ENCODE results near the gene TEPSIN. TPM values are rescaled to one million over a fixed set of nuclear protein-coding genes. Genes with fewer than 3 reads are reported as not detected.

The TEPSIN gene
- total and polyA plus RNA-seq, 7 donors = 6.9 to 42.8 (median 23.5) TPM

GRCh38 chr17:81213978-81214377, 24.9 kb downstream of the TEPSIN start:
- no peak overlapping the region for H3K27ac ChIP-seq
- no peaks in the 10 kb centered on the region for H3K9me3 ChIP-seq
- no peak for DNase-seq
- 90 to 94% methylated on average over 8 of the region's 8 CpGs for WGBS, 2 donors
- H3K4me1 ChIP-seq = no peaks in the 10 kb centered on the region
- H3K4me3 ChIP-seq = no peak overlapping the region
- TF ChIP-seq POLR2AphosphoS5 (IDR thresholded peaks at IDR 0.05) (no peak), CTCF (IDR thresholded peaks at IDR 0.05) (no peak), EP300 (IDR thresholded peaks at IDR 0.05) (no peak), POLR2A (IDR thresholded peaks at IDR 0.05) (no peak)
- intact Hi-C loops (cut with DNase I) = no loop called here
- no peaks in the 10 kb centered on the region for H3K36me3 ChIP-seq
- no peaks in the 10 kb centered on the region for H3K27me3 ChIP-seq

GRCh38 chr17:81212365-81212764, 26.5 kb downstream of the TEPSIN start:
- Histone ChIP-seq H3K36me3 (peaks cover 0 to 5% (median 0%) of the 10 kb centered on the region in 4 donors), H3K4me1 (no peaks in the 10 kb centered on the region), H3K9me3 (no peaks in the 10 kb centered on the region), H3K27ac (no peak overlapping the region), H3K4me3 (no peak overlapping the region), H3K27me3 (no peaks in the 10 kb centered on the region)
- no peak for DNase-seq
- TF ChIP-seq POLR2A (IDR thresholded peaks at IDR 0.05) = no peak
- TF ChIP-seq CTCF (IDR thresholded peaks at IDR 0.05) = no peak
- no peak for TF ChIP-seq EP300 (IDR thresholded peaks at IDR 0.05)
- no peak for TF ChIP-seq POLR2AphosphoS5 (IDR thresholded peaks at IDR 0.05)
- WGBS, 2 donors = 88 to 96% methylated on average over 9 of the region's 9 CpGs
- intact Hi-C loops (cut with DNase I) = no loop called here

GRCh38 chr17:81210868-81211267, 28.0 kb downstream of the TEPSIN start:
- no peaks in the 10 kb centered on the region for H3K27me3 ChIP-seq
- no peak for TF ChIP-seq POLR2A (IDR thresholded peaks at IDR 0.05)
- no peak for TF ChIP-seq POLR2AphosphoS5 (IDR thresholded peaks at IDR 0.05)
- no peak for TF ChIP-seq CTCF (IDR thresholded peaks at IDR 0.05)
- no peak for TF ChIP-seq EP300 (IDR thresholded peaks at IDR 0.05)
- no peaks in the 10 kb centered on the region for H3K4me1 ChIP-seq
- H3K4me3 ChIP-seq = no peak overlapping the region
- WGBS, 2 donors = 71 to 82% methylated on average over 14 of the region's 14 CpGs
- intact Hi-C loops (cut with DNase I) = no loop called here
- DNase-seq = no peak
- H3K27ac ChIP-seq = no peak overlapping the region
- peaks cover 0 to 5% (median 0%) of the 10 kb centered on the region in 4 donors for H3K36me3 ChIP-seq
- H3K9me3 ChIP-seq = no peaks in the 10 kb centered on the region

GRCh38 chr17:81210466-81210865, 28.4 kb downstream of the TEPSIN start:
- 84 to 90% methylated on average over 10 of the region's 10 CpGs for WGBS, 2 donors
- Histone ChIP-seq H3K27me3 (no peaks in the 10 kb centered on the region), H3K9me3 (no peaks in the 10 kb centered on the region), H3K4me3 (no peak overlapping the region), H3K4me1 (no peaks in the 10 kb centered on the region), H3K36me3 (peaks cover 0 to 5% (median 0%) of the 10 kb centered on the region in 4 donors), H3K27ac (no peak overlapping the region)
- intact Hi-C loops (cut with DNase I) = no loop called here
- TF ChIP-seq POLR2AphosphoS5 (IDR thresholded peaks at IDR 0.05) = no peak
- no peak for TF ChIP-seq POLR2A (IDR thresholded peaks at IDR 0.05)
- no peak for TF ChIP-seq EP300 (IDR thresholded peaks at IDR 0.05)
- TF ChIP-seq CTCF (IDR thresholded peaks at IDR 0.05) = no peak
- no peak for DNase-seq

GRCh38 chr17:81209141-81209540, 29.7 kb downstream of the TEPSIN start:
- intact Hi-C loops (cut with DNase I) = no loop called here
- no peak for DNase-seq
- 97 to 98% methylated on average over 16 of the region's 16 CpGs for WGBS, 2 donors
- Histone ChIP-seq H3K9me3 (no peaks in the 10 kb centered on the region), H3K4me3 (no peak overlapping the region), H3K27me3 (no peaks in the 10 kb centered on the region), H3K27ac (no peak overlapping the region), H3K4me1 (no peaks in the 10 kb centered on the region), H3K36me3 (peaks cover 0 to 5% (median 0%) of the 10 kb centered on the region in 4 donors)
- TF ChIP-seq CTCF (IDR thresholded peaks at IDR 0.05) (no peak), POLR2A (IDR thresholded peaks at IDR 0.05) (no peak), POLR2AphosphoS5 (IDR thresholded peaks at IDR 0.05) (no peak), EP300 (IDR thresholded peaks at IDR 0.05) (no peak)
